Liver (tissue), 9 donors: Measurements from ENCODE around the gene HUNK. TPM values are rescaled to one million over a fixed set of nuclear protein-coding genes. Genes with fewer than 3 reads are reported as not detected.

Experiments used
- DNase-seq: peaks from one replicate; pipeline ENCODE4 v3.0.0-alpha.2; 2017; ENCODE audit warnings: low spot score
- H3K27ac ChIP-seq, 2 donors: one replicate each; pipeline ENCODE4 v1.7.0; 2013; ENCODE audit warnings: inconsistent platforms in 2 of 2, low read length in 2 of 2, control low read depth in 1 of 2, low read depth in 1 of 2, mild to moderate bottlenecking in 1 of 2
- H3K27me3 ChIP-seq, 4 donors: one replicate each; pipeline versions ENCODE4 v1.6.1 to v1.7.0; 2013; ENCODE audit warnings: low read length in 3 of 4, inconsistent platforms in 1 of 4, mild to moderate bottlenecking in 1 of 4, moderate library complexity in 1 of 4; ENCODE audit not compliant: control insufficient read depth in 4 of 4, insufficient read depth in 4 of 4
- H3K36me3 ChIP-seq, 4 donors: one replicate each; pipeline versions ENCODE4 v1.6.1 to v1.7.0; 2013; ENCODE audit warnings: low read length in 3 of 4, mild to moderate bottlenecking in 3 of 4, low read depth in 1 of 4, moderate library complexity in 1 of 4; ENCODE audit not compliant: control insufficient read depth in 4 of 4, insufficient read depth in 3 of 4
- H3K4me1 ChIP-seq, 4 donors: one replicate each; pipeline versions ENCODE4 v1.6.1 to v1.7.0; 2013; ENCODE audit warnings: low read length in 3 of 4, mild to moderate bottlenecking in 3 of 4, moderate library complexity in 1 of 4; ENCODE audit not compliant: control insufficient read depth in 4 of 4, insufficient read depth in 4 of 4
- H3K4me3 ChIP-seq, 3 donors: one replicate each; pipeline versions ENCODE4 v1.6.1 to v1.7.0; 2013; ENCODE audit warnings: low read length in 3 of 3, control low read depth in 1 of 3, low read depth in 1 of 3, mild to moderate bottlenecking in 1 of 3
- H3K9ac ChIP-seq, 2 donors: one replicate each; pipeline ENCODE4 v1.7.0; 2013; ENCODE audit warnings: low read length in 2 of 2, mild to moderate bottlenecking in 2 of 2, moderate library complexity in 2 of 2, control low read depth in 1 of 2, low read depth in 1 of 2
- H3K9me3 ChIP-seq, 4 donors: one replicate each; pipeline versions ENCODE4 v1.6.1 to v1.7.0; 2013; ENCODE audit warnings: low read length in 3 of 4; ENCODE audit not compliant: control insufficient read depth in 4 of 4
- ATF3 ChIP-seq: IDR thresholded peaks from 2 replicates; pipeline ENCODE4 v1.6.1; 2016; ENCODE audit warnings: antibody characterized with exemption
- CTCF ChIP-seq: fragments of 150-350 bp; IDR thresholded peaks from 2 replicates; pipeline ENCODE4 v1.5.1; 2017; ENCODE audit warnings: improper control_type of control experiment, low read depth, low read length; ENCODE audit not compliant: missing input control
- EGR1 ChIP-seq, 2 donors: IDR thresholded peaks; 2 replicates each; pipeline ENCODE4 v1.6.1; 2016 to 2018; ENCODE audit warnings: antibody characterized with exemption in 2 of 2, low read depth in 2 of 2
- FOXA1 ChIP-seq: IDR thresholded peaks from 2 replicates; pipeline ENCODE4 v1.6.1; 2016; ENCODE audit warnings: antibody characterized with exemption
- FOXA2 ChIP-seq: IDR thresholded peaks from 2 replicates; pipeline ENCODE4 v1.6.1; 2016; ENCODE audit warnings: antibody characterized with exemption
- GABPA ChIP-seq, 2 donors: IDR thresholded peaks in 1 of 2; conservative IDR thresholded peaks in 1 of 2; 2 replicates each; pipeline ENCODE4 v1.6.1; 2016; ENCODE audit warnings: antibody characterized with exemption in 2 of 2, mild to moderate bottlenecking in 1 of 2, moderate library complexity in 1 of 2
- HNF4A ChIP-seq, 2 donors: conservative IDR thresholded peaks; 2 replicates each; pipeline ENCODE4 v1.6.1; 2016; ENCODE audit warnings: antibody characterized with exemption in 2 of 2, mild to moderate bottlenecking in 2 of 2
- HNF4G ChIP-seq: IDR thresholded peaks from 2 replicates; pipeline ENCODE4 v1.6.1; 2016; ENCODE audit warnings: antibody characterized with exemption
- JUND ChIP-seq, 2 donors: IDR thresholded peaks; 2 replicates each; pipeline ENCODE4 v1.6.1; 2016; ENCODE audit warnings: antibody characterized with exemption in 2 of 2
- MAX ChIP-seq: IDR thresholded peaks from 2 replicates; pipeline ENCODE4 v1.6.1; 2016; ENCODE audit warnings: antibody characterized with exemption
- NR2F2 ChIP-seq: IDR thresholded peaks from 2 replicates; pipeline ENCODE4 v1.6.1; 2016; ENCODE audit warnings: antibody characterized with exemption
- RAD21 ChIP-seq, 2 donors: IDR thresholded peaks; 2 replicates each; pipeline ENCODE4 v1.6.1; 2016; ENCODE audit warnings: antibody characterized with exemption in 2 of 2, mild to moderate bottlenecking in 2 of 2
- REST ChIP-seq: IDR thresholded peaks from 2 replicates; pipeline ENCODE4 v1.6.1; 2016; ENCODE audit warnings: antibody characterized with exemption, mild to moderate bottlenecking
- RXRA ChIP-seq, 2 donors: IDR thresholded peaks; 2 replicates each; pipeline ENCODE4 v1.6.1; 2017 to 2018; ENCODE audit warnings: antibody characterized with exemption in 2 of 2, mild to moderate bottlenecking in 1 of 2
- SP1 ChIP-seq: IDR thresholded peaks from 2 replicates; pipeline ENCODE4 v1.6.1; 2018; ENCODE audit warnings: antibody characterized with exemption, mild to moderate bottlenecking
- TAF1 ChIP-seq: conservative IDR thresholded peaks from 2 replicates; pipeline ENCODE4 v1.6.1; 2016; ENCODE audit warnings: antibody characterized with exemption, mild to moderate bottlenecking
- YY1 ChIP-seq: IDR thresholded peaks from 2 replicates; pipeline ENCODE4 v1.6.1; 2016; ENCODE audit warnings: antibody characterized with exemption, mild to moderate bottlenecking
- ZBTB33 ChIP-seq: IDR thresholded peaks from 2 replicates; pipeline ENCODE4 v1.6.1; 2016; ENCODE audit warnings: antibody characterized with exemption
- WGBS: extraction: QIAGEN DNeasy Blood & Tissue Kit; methylation state at CpG from one replicate; pipeline ENCODE4 v1.1.7; 2013; 5-methylcytosine and 5-hydroxymethylcytosine counted together
- polyA plus RNA-seq, 2 donors: library from polyadenylated mRNA; stranded (reverse) in 1 of 2; unstranded in 1 of 2; fragments of 200-250 nt in 1 of 2; fragments of >200 nt in 1 of 2; fragmentation: Nextera tagmentation in 1 of 2; extraction: Ambion mirVana in 1 of 2; gene quantifications; one replicate each; pipeline versions ENCODE4 v1.2.1 to v1.2.3, GENCODE V29; 2013 to 2015
- total RNA-seq, 2 donors: library from RNA; depleted of rRNA; stranded (reverse); fragments of >200 nt; gene quantifications; one replicate each; pipeline ENCODE4 v1.2.3, GENCODE V29; 2014
- donor health status: healthy.
- donor health status: healthy.
- donor health status: healthy.
- donor health status: healthy.
- donor health status: healthy.

Gene HUNK
- total and polyA plus RNA-seq, 4 donors = 0.11 to 0.92 (median 0.30) TPM

GRCh38 chr21:31893851-31894415 lies 21.1 kb downstream of the HUNK start:
- Histone ChIP-seq H3K4me1 (no peaks in the 10 kb centered on the region), H3K4me3 (no peak overlapping the region), H3K27me3 (no peaks in the 10 kb centered on the region), H3K27ac (no peak overlapping the region), H3K9me3 (no peaks in the 10 kb centered on the region), H3K36me3 (no peaks in the 10 kb centered on the region), H3K9ac (no peak overlapping the region)
- no peak for DNase-seq
- 83% methylated on average over 6 of the region's 6 CpGs for WGBS
- no peak for TF ChIP-seq TAF1
- TF ChIP-seq REST = no peak
- TF ChIP-seq EGR1 (IDR thresholded peaks at IDR 0.05; ENCODE audit: low read depth in 2 of 2) = no peak
- no peak for TF ChIP-seq ZBTB33
- TF ChIP-seq GABPA (IDR thresholded peaks at IDR 0.05 in 1 of 2, conservative IDR thresholded peaks at IDR 0.05 in 1 of 2) = no peak
- TF ChIP-seq JUND (IDR thresholded peaks at IDR 0.05) = no peak
- TF ChIP-seq RXRA (IDR thresholded peaks at IDR 0.05) = no peak
- TF ChIP-seq RAD21 (IDR thresholded peaks at IDR 0.05) = no peak
- no peak for TF ChIP-seq FOXA2
- TF ChIP-seq ATF3 = no peak
- no peak for TF ChIP-seq MAX
- no peak for TF ChIP-seq SP1
- TF ChIP-seq HNF4A (conservative IDR thresholded peaks at IDR 0.05) = no peak
- TF ChIP-seq HNF4G = no peak
- no peak for TF ChIP-seq NR2F2
- no peak for TF ChIP-seq YY1
- no peak for TF ChIP-seq CTCF
- no peak for TF ChIP-seq FOXA1
